Bronchial epithelial cell (primary cell): ENCODE measurements around the gene AIFM1. TPM values are rescaled to one million over a fixed set of nuclear protein-coding genes. Genes with fewer than 3 reads are reported as not detected.

Experiments used
- DNase-seq: peaks from one replicate; pipeline ENCODE4 v3.0.0-alpha.2; 2010; ENCODE audit warnings: low read depth
- FAIRE-seq: peaks from 2 replicates; lab custom pipeline; 2011; peaks lifted over from hg19 to GRCh38; lab: Jason Lieb, UNC
- H3K27me3 ChIP-seq: 2 replicates; pipeline ENCODE4 v1.5.1; 2011; ENCODE audit warnings: low read length; ENCODE audit not compliant: control insufficient read depth, insufficient read depth
- H3K36me3 ChIP-seq: 2 replicates; pipeline ENCODE4 v1.5.1; 2011; ENCODE audit warnings: low read length; ENCODE audit not compliant: control insufficient read depth, insufficient read depth
- H3K4me3 ChIP-seq: 2 replicates; pipeline ENCODE4 v1.5.1; 2011; ENCODE audit warnings: mild to moderate bottlenecking, low read depth, low read length, control low read depth
- CTCF ChIP-seq: IDR thresholded peaks from 2 replicates; pipeline ENCODE4 v1.5.1; 2011; ENCODE audit warnings: mild to moderate bottlenecking, moderate library complexity, low read length, control low read depth, inconsistent platforms; ENCODE audit not compliant: insufficient read depth, severe bottlenecking
- total RNA-seq: library from RNA; depleted of rRNA; stranded (reverse); fragments of >200 nt; gene quantifications from 2 replicates; pipeline ENCODE4 v1.2.1, GENCODE V29; 2014

AIFM1 gene
- total RNA-seq = 23.8 and 26.6 TPM in 2 replicates

- Histone ChIP-seq H3K36me3 (no peaks in the 10 kb centered on the region), H3K27me3 (no peaks in the 10 kb centered on the region), H3K4me3 (peak within 1 kb of the TSS; percentile 64)
- TF ChIP-seq CTCF = no peak
- FAIRE-seq (no peak), DNase-seq (peak; percentile 90)
These were observed at the start of gene AIFM1 for GRCh38 chrX:130165703-130166502. Gene AIFM1, minus strand, starts transcription at chrX:130165841. Its CDS starts 185 bp downstream, at chrX:130165656.

GRCh38 chrX:130213376-130213775, 47.7 kb upstream of the AIFM1 start:
- Histone ChIP-seq H3K4me3 (no peak overlapping the region), H3K27me3 (no peaks in the 10 kb centered on the region), H3K36me3 (no peaks in the 10 kb centered on the region)
- DNase-seq (no peak), FAIRE-seq (no peak)
- no peak for TF ChIP-seq CTCF

GRCh38 chrX:130212371-130212770, 46.7 kb upstream of the AIFM1 start:
- no peak for TF ChIP-seq CTCF
- H3K27me3 ChIP-seq = no peaks in the 10 kb centered on the region
- H3K4me3 ChIP-seq = no peak overlapping the region
- DNase-seq = no peak
- no peak for FAIRE-seq
- no peaks in the 10 kb centered on the region for H3K36me3 ChIP-seq

GRCh38 chrX:130211415-130212186, 46.0 kb upstream of the AIFM1 start:
- TF ChIP-seq CTCF = no peak
- Histone ChIP-seq H3K27me3 (no peaks in the 10 kb centered on the region), H3K36me3 (no peaks in the 10 kb centered on the region), H3K4me3 (no peak overlapping the region)
- no peak for DNase-seq
- FAIRE-seq = no peak

GRCh38 chrX:130204647-130205046, 39.0 kb upstream of the AIFM1 start:
- no peaks in the 10 kb centered on the region for H3K36me3 ChIP-seq
- DNase-seq (no peak), FAIRE-seq (no peak)
- no peak for TF ChIP-seq CTCF
- H3K27me3 ChIP-seq = no peaks in the 10 kb centered on the region
- no peak overlapping the region for H3K4me3 ChIP-seq
